Smooth muscle cell (in vitro differentiated cells): ENCODE data around the gene GOLGA8K. TPM values are rescaled to one million over a fixed set of nuclear protein-coding genes. Genes with fewer than 3 reads are reported as not detected.
A peak's percentile ranks its signal among the peaks of the same experiment; 100 is the strongest.
"Not testable (repeated sequence)": the region's sequence is repeated elsewhere in the genome, so short reads cannot be mapped to it uniquely, and the experiment has no call there.

ENCODE experiments used
- DNase-seq: peaks from one replicate; lab custom pipeline; 2025; ENCODE audit not compliant: unreplicated experiment; lab: John Stamatoyannopoulos, UW
- H2AFZ ChIP-seq: fragments of 200-600 bp; sonication (generic); 2 replicates; pipeline ENCODE4 v1.6.0; 2016; ENCODE audit warnings: antibody characterized with exemption, low read depth, mild to moderate bottlenecking
- H3F3A ChIP-seq: fragments of 200-600 bp; sonication (generic); 2 replicates; pipeline ENCODE4 v1.6.0; 2017; ENCODE audit warnings: antibody characterized with exemption, low read depth
- H3K27ac ChIP-seq: fragments of 200-600 bp; sonication (generic); 2 replicates; pipeline ENCODE4 v1.5.1; 2016; ENCODE audit warnings: low read depth, mild to moderate bottlenecking
- H3K27me3 ChIP-seq: fragments of 200-600 bp; sonication (generic); 2 replicates; pipeline ENCODE4 v1.6.1; 2016; ENCODE audit warnings: low read depth, mild to moderate bottlenecking
- H3K36me3 ChIP-seq: fragments of 200-600 bp; sonication (generic); 2 replicates; pipeline ENCODE4 v1.5.1; 2016; ENCODE audit warnings: low read depth
- H3K4me1 ChIP-seq: fragments of 200-600 bp; sonication (generic); 2 replicates; pipeline ENCODE4 v1.5.1; 2016; ENCODE audit warnings: low read depth
- H3K4me2 ChIP-seq: fragments of 200-600 bp; sonication (generic); 2 replicates; pipeline ENCODE4 v1.6.0; 2016; ENCODE audit warnings: mild to moderate bottlenecking
- H3K4me3 ChIP-seq: fragments of 200-600 bp; sonication (generic); 2 replicates; pipeline ENCODE4 v1.5.1; 2016; ENCODE audit warnings: mild to moderate bottlenecking
- H3K79me2 ChIP-seq: fragments of 200-600 bp; sonication (generic); 2 replicates; pipeline ENCODE4 v1.6.0; 2016; ENCODE audit warnings: low read depth, mild to moderate bottlenecking
- H3K9ac ChIP-seq: fragments of 200-600 bp; sonication (generic); 2 replicates; pipeline ENCODE4 v1.6.0; 2016; ENCODE audit warnings: low read depth
- H3K9me3 ChIP-seq: fragments of 200-600 bp; sonication (generic); replicated peaks from 2 replicates; pipeline ENCODE4 v1.5.1; 2016; ENCODE audit warnings: low read depth
- H4K20me1 ChIP-seq: fragments of 200-600 bp; sonication (generic); 2 replicates; pipeline ENCODE4 v1.6.0; 2016; ENCODE audit warnings: low read depth
- CTCF ChIP-seq: fragments of 200-600 bp; sonication (generic); IDR thresholded peaks from 2 replicates; pipeline ENCODE4 v1.5.1; 2017; ENCODE audit warnings: borderline replicate concordance, mild to moderate bottlenecking, antibody characterized with exemption; ENCODE audit not compliant: insufficient read depth, poor library complexity, severe bottlenecking
- whole genome bisulfite sequencing: methylation state at CpG from one replicate; pipeline ENCODE4 v1.1.7; 2016; ENCODE audit warnings: low lambda C conversion rate; 5-methylcytosine and 5-hydroxymethylcytosine counted together
- polyA plus RNA-seq: library from polyadenylated mRNA; unstranded; fragments of >200 nt; fragmentation: Nextera tagmentation; extraction: Ambion mirVana; gene quantifications from 2 replicates; pipeline ENCODE4 v1.2.1, GENCODE V29; 2016
- total RNA-seq: library from RNA; depleted of rRNA; stranded (reverse); fragments of >200 nt; gene quantifications from 2 replicates; pipeline ENCODE4 v1.2.3, GENCODE V29; 2014

GOLGA8K gene
- total RNA-seq (not detected in 2 replicates), polyA plus RNA-seq (0.21 TPM in 1 of 2 replicates, not detected in the other)

- not testable (repeated sequence) for H3K27me3 ChIP-seq, H4K20me1 ChIP-seq, H3K4me3 ChIP-seq, H3K27ac ChIP-seq, H3K4me2 ChIP-seq, H3K4me1 ChIP-seq, H3K79me2 ChIP-seq, H3K9ac ChIP-seq, H3K9me3 ChIP-seq, H3F3A ChIP-seq, H3K36me3 ChIP-seq, H2AFZ ChIP-seq, DNase-seq
- WGBS, result no CpG with 5 or more reads among the region's 8 CpGs
Measured at GRCh38 chr15:32403192-32403591, at the start of gene GOLGA8K. Gene GOLGA8K, minus strand, starts transcription at chr15:32403292. Its CDS starts 98 bp downstream, at chr15:32403194.

- not testable (repeated sequence) for H3K4me3 ChIP-seq, H3K27me3 ChIP-seq, H3K27ac ChIP-seq, H3K36me3 ChIP-seq, H2AFZ ChIP-seq, H3K9me3 ChIP-seq, H3K9ac ChIP-seq, H3F3A ChIP-seq, H4K20me1 ChIP-seq, DNase-seq, H3K4me1 ChIP-seq, H3K4me2 ChIP-seq, H3K79me2 ChIP-seq
- peak; percentile 11 for TF ChIP-seq CTCF
- WGBS, result 48% methylated on average over 7 of the region's 12 CpGs
Measured at GRCh38 chr15:32440445-32440977, 37.4 kb upstream of the GOLGA8K start.

GRCh38 chr15:32434102-32434963, 31.2 kb upstream of the GOLGA8K start:
- H3K27me3 ChIP-seq, H3K36me3 ChIP-seq, H3K27ac ChIP-seq, H3K4me3 ChIP-seq, H3K79me2 ChIP-seq, DNase-seq, H3K4me1 ChIP-seq, H3K4me2 ChIP-seq, H2AFZ ChIP-seq, H3F3A ChIP-seq, H3K9me3 ChIP-seq, H3K9ac ChIP-seq, H4K20me1 ChIP-seq: not testable (repeated sequence)
- no CpG with 5 or more reads among the region's 73 CpGs for WGBS

GRCh38 chr15:32427635-32428034, 24.5 kb upstream of the GOLGA8K start:
- not testable (repeated sequence) for H3K4me3 ChIP-seq, H3K27me3 ChIP-seq, H3K4me1 ChIP-seq, H4K20me1 ChIP-seq, H3K9ac ChIP-seq, H3F3A ChIP-seq, H3K27ac ChIP-seq, H3K9me3 ChIP-seq, DNase-seq, H2AFZ ChIP-seq, H3K36me3 ChIP-seq, H3K79me2 ChIP-seq, H3K4me2 ChIP-seq
- 60% methylated on average over 1 of the region's 4 CpGs for WGBS

GRCh38 chr15:32426511-32426910, 23.4 kb upstream of the GOLGA8K start:
- not testable (repeated sequence) for H3K27ac ChIP-seq, H4K20me1 ChIP-seq, H3K27me3 ChIP-seq, H3F3A ChIP-seq, H3K79me2 ChIP-seq, H3K4me1 ChIP-seq, H3K36me3 ChIP-seq, H3K9me3 ChIP-seq, H3K4me3 ChIP-seq, DNase-seq, H3K9ac ChIP-seq, H3K4me2 ChIP-seq, H2AFZ ChIP-seq
- whole genome bisulfite sequencing, result 92% methylated on average over 4 of the region's 4 CpGs
